BJ (cell line): Measurements from ENCODE around the gene CA5B. TPM values are rescaled to one million over a fixed set of nuclear protein-coding genes. Genes with fewer than 3 reads are reported as not detected.
"Not testable (repeated sequence)": the region's sequence is repeated elsewhere in the genome, so short reads cannot be mapped to it uniquely, and the experiment has no call there.

ENCODE experiments used
- CTCF ChIA-PET: fragments of 350-600 bp; formaldehyde crosslinking; extraction: SDS; loops from one replicate; lab custom pipeline; 2021; ENCODE audit warnings: antibody characterized with exemption, inconsistent platforms; lab: Yijun Ruan, JAX
- POLR2A ChIA-PET: fragments of 300-600 bp; sonication (Branson Sonifier 250); formaldehyde crosslinking; extraction: SDS; loops from one replicate; lab custom pipeline; 2021; ENCODE audit warnings: antibody characterized with exemption; lab: Charles Lee
- DNase-seq: peaks from one replicate; pipeline ENCODE4 v3.0.0-alpha.2; 2011; ENCODE audit warnings: low read depth
- H3K27me3 ChIP-seq: 2 replicates; pipeline ENCODE4 v1.6.0; 2011; ENCODE audit warnings: low read length; ENCODE audit not compliant: control insufficient read depth, insufficient read depth
- H3K36me3 ChIP-seq: 2 replicates; pipeline ENCODE4 v1.5.1; 2011; ENCODE audit warnings: low read length; ENCODE audit not compliant: control insufficient read depth, insufficient read depth
- H3K4me3 ChIP-seq: 2 replicates; pipeline ENCODE4 v1.5.1; 2011; ENCODE audit warnings: low read depth, mild to moderate bottlenecking, control low read depth, low read length
- polyA plus RNA-seq: library from polyadenylated mRNA; depleted of rRNA; stranded (reverse); fragments of >200 nt; gene quantifications from 2 replicates; pipeline ENCODE4 v1.2.3, GENCODE V29; 2011
- TF ChIP-seq, protein P1 (sequence below): IDR thresholded peaks from 2 replicates; pipeline ENCODE4 v1.5.1; 2011; ENCODE audit warnings: low read depth, mild to moderate bottlenecking, control low read depth, inconsistent platforms, low read length, moderate library complexity; ENCODE audit not compliant: insufficient read depth

Gene CA5B
- polyA plus RNA-seq, 1 experiment = 8.6 TPM

DNA sequence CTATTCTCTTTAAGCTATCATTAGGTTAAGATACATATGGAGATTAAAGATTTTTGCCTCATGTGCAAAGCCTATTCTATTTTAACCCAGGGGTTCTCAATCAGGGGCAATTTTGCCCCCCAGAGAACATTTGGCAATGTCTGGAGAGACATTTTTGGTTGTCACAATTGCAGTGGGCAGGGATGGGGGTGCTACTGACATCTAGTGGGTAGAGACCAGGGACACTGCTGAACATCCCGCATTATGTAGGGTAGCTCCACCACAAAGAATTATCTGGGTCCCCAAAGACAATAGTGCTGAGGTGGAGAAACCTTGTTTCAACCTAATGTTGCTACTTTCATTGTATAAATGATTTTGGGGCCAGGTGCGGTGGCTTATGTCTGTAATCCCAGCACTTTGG is 13.2 kb upstream of the CA5B start:
- POLR2A ChIA-PET = no interaction called here
- no peaks in the 10 kb centered on the region for H3K27me3 ChIP-seq
- CTCF ChIA-PET = no interaction called here
- no peak for DNase-seq
- no peak overlapping the region for H3K4me3 ChIP-seq
- H3K36me3 ChIP-seq = no peaks in the 10 kb centered on the region
- TF ChIP-seq, protein P1, sequence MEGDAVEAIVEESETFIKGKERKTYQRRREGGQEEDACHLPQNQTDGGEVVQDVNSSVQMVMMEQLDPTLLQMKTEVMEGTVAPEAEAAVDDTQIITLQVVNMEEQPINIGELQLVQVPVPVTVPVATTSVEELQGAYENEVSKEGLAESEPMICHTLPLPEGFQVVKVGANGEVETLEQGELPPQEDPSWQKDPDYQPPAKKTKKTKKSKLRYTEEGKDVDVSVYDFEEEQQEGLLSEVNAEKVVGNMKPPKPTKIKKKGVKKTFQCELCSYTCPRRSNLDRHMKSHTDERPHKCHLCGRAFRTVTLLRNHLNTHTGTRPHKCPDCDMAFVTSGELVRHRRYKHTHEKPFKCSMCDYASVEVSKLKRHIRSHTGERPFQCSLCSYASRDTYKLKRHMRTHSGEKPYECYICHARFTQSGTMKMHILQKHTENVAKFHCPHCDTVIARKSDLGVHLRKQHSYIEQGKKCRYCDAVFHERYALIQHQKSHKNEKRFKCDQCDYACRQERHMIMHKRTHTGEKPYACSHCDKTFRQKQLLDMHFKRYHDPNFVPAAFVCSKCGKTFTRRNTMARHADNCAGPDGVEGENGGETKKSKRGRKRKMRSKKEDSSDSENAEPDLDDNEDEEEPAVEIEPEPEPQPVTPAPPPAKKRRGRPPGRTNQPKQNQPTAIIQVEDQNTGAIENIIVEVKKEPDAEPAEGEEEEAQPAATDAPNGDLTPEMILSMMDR = no peak

DNA sequence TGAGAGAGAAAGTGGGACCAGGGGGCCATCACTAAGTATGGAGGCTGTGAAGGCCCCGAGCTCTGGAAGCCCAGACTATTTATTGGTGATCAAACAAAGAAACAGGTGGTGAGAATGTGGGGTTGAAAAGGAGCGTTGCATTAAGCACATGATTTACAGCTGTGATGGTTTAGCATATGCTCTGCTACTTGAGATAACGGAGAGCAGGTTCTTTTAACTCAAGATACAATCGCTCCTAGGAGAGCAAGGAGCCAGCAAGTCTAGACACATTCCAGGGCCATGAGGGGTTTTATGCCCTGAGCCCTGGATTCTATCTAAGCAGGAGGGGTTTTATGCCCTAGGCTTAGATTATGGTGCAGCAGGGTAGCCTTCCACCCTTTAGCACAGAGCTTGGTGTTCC is 6.7 kb upstream of the CA5B start:
- H3K36me3 ChIP-seq, DNase-seq, POLR2A ChIA-PET, H3K4me3 ChIP-seq, H3K27me3 ChIP-seq: not testable (repeated sequence)
- CTCF ChIA-PET = interaction anchor here (1.0 kb wide), 1 partner anchor 9 kb away, joined by 3 read pairs; no protein-coding TSS in a partner anchor

- H3K36me3 ChIP-seq = no peaks in the 10 kb centered on the region
- no peak for DNase-seq
- H3K27me3 ChIP-seq = no peaks in the 10 kb centered on the region
- peak overlapping the region; percentile 52 for H3K4me3 ChIP-seq
- ChIA-PET CTCF (interaction anchor here (0.6 to 0.9 kb wide), 2 partner anchors 53 to 708 kb away, joined by 3 read pairs; partner anchors contain the start of gene ZRSR2), POLR2A (no interaction called here)
- TF ChIP-seq, protein P1 = no peak
Observed at GRCh38 chrX:15737190-15737958, 696 bp upstream of the CA5B start.

GRCh38 chrX:15739886-15740285 is 1.8 kb downstream of the CA5B start:
- CTCF ChIA-PET = no interaction called here
- Histone ChIP-seq H3K4me3 (no peak overlapping the region), H3K36me3 (no peaks in the 10 kb centered on the region), H3K27me3 (no peaks in the 10 kb centered on the region)
- no peak for DNase-seq
- POLR2A ChIA-PET = no interaction called here
- TF ChIP-seq, protein P1 = no peak

DNA sequence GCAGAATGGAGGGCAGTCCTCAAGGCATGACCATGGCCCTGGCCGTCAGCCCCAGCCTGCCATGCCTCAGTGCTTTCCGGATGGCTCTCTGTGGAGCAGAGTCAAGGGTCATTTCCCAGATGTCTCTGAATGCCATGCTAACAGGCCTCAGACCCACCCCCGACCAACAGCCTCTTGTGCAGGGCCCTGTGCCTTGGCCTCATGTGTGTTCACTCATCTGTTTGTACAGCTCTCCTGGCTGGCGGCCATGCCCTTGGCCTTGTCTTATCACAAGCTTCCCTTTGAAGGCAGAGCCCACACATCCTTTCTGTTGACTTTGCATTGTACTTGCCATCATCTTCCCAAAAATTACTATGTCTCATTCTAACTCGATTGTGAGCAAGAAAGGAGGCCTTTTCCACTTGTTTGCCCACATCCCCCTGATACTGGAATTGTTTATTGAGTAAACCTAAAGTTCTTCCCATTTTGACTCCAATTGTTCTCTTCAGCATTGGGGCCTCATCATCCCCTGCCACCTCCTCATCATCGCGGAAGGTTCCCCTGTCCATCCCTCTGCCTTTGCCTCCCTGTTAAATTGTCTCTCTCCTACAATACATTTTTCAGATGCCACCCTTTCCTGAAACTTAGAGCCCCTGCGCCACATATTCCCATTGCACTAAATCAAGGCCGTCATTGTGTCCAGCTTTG is 6.3 kb downstream of the CA5B start:
- TF ChIP-seq, protein P1 = no peak
- Histone ChIP-seq H3K36me3 (no peaks in the 10 kb centered on the region), H3K27me3 (no peaks in the 10 kb centered on the region), H3K4me3 (no peak overlapping the region)
- ChIA-PET CTCF (no interaction called here), POLR2A (no interaction called here)
- DNase-seq = no peak
